GM21381 (cell line): ENCODE results near the gene BRICD5.

ENCODE experiments used
- ATAC-seq: cut with Tn5 transposase; IDR thresholded peaks from one replicate; pipeline ENCODE4 v1.9.1; 2021; ENCODE audit warnings: mild to moderate bottlenecking, moderate library complexity; ENCODE audit not compliant: unreplicated experiment

Gene BRICD5

DNA sequence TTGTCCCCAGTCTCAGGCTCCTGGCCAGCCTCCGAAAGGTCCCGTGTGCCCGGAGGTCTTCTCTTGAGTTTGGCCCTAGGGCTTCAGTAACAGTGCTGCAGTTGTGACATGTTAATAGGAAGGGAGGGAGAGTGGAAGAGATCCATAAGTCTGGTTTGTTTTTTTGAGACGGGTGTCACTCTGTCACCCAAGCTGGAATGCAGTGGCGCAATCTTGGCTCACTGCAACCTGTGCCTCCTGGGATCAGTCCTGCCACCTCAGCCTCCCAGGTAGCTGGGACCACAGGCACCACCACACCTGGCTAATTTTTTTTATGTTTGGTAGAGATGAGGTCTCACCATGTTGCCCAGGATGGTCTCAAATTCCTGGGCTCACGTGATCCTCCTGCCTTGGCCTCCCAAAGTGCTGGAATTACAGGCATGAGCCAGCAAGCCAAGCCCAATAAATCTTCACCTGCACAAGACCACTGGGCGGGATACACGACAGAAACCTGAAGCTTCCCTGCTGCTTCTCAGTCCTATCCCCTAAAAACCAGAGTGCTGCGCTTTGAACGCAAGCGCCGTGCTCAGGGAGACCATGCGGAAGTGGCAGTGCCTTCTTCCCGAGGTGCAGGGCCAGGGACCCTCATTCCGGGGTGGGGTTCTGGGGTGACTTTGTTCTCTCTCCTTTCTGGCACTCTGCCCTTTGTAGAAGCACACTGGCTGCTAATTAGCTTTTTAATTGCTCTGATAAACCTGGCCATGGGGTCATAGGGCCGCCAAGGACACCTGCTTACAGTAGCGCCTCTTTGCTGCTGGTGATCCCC is 44.2 kb downstream of the BRICD5 start:
- ATAC-seq, result no peak

DNA sequence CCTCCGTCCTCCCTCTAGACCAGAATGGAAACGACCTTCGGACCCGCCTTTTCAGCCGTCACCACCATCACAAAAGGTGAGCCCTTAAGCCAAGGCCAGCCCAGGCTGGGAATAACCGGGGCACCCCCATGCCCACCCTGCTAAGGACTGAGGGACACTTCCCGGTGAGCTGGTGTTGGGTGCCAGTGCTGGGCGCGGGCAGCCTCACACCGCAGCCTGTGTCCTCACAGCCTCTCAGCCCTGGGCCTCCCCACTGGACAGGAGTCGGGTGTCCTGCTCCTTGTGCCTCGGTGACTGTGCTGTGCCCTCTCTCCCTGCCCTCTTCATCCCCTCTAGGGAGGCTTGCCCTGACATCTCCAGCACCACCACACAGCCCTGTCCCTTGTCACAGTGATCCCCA is 44.8 kb downstream of the BRICD5 start:
- no peak for ATAC-seq

DNA sequence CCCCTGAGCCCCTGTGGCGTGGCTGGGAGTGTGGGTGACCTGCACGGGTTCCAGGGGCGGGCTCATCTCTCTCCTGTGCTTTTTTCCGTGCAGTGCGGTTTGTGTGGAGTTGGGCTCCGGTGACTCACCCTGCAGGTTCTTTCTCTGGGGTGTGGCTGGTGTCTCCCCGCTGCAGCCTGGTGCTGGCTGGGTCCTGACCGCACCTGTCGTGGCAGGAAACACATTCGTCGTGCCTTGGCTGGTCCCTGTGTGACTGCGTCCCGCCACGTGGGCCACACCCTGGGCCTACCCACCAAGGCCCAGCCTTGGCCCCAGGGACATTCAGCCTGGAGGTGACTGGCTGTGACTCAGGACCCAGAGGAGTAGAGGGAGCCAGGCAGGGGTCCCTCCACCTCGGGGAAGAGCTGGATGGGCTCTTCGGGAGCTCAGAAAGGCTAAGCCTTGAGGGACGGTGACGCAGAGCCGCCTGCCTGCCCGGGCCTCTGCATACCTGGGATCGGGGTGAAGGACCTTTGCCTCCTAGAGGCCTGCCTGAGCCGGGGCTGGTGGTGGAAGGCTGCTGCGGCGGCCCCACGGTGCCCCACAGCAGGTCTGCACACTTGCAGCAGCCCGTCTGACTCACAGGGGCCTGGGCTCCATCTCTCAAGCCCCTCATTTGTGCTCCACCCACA is 47.3 kb downstream of the BRICD5 start:
- ATAC-seq, result no peak

DNA sequence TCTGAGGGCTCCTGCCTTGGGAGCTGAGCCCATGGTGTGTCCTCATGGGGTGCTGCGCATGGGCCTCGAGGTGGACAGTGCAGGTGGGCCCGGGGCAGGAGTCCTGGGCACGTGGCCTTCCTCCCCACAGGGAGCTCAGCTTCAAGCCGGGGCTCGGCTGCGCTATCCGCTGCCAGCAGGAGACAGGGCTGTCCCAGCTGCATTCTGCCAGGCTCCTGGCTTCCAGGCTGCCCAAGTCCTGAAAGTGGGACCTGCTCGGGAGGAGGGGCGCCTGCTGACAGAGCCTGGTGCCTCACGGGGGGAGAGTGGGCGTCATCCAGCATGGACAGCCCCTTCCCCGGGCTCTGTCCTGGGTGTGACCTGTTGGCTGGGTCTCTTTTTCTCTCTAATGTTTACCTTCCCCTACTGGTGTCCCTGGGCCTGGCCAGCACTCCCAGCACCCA is 48.0 kb downstream of the BRICD5 start:
- no peak for ATAC-seq

DNA sequence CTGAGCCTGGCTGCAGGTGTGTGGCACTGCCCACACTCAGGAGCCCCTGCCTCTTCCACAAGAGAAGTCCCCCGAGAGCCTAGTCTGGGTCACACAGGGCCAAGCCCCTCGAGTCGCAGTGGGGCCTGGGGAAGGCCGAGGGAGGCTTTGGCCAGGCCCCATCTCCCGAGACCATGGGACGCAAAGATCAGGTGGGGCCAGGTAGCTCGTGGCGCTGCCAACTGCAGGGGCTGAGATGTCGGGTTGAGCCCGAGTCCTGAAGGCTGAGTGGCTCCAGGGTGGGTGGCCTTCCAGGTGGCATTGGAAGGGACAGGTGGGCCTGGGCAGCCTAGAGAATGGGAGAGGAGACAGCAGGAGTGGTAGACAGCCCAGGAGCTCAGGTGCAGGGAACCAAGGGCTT is 48.8 kb downstream of the BRICD5 start:
- no peak for ATAC-seq

DNA sequence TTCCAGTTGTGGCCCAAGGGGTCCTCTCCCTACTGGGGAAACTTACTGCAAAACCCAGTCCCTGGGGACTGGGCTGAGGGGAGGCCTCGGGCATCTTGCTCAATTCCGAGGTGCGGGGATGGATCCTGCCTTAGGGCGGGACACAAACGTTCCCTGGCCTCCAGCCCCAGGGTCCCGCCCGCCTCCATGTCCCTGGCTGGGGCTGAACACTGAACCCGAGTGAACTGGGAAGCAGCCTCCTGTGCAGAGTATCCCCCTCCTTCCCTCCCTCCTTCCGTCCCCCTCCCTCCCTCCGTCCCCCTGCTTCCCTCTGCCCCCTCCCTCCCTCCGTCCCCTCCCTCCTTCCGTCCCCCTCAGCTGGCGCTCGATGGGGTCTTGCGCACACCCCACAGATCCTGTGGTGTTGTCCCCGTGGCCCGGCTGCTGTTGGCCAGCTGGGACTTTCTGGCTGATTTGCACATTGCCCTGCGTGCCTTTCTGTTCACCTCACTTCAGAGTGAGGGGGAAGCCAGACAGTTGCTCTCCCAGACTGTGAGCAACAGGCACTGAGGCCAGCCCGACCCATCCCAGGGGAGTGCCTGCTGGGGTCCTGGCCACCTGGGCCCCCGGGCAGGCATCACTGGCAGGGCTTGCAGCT is 49.6 kb downstream of the BRICD5 start:
- no peak for ATAC-seq
